ENCODE measurements around the gene ATXN10. TPM values are rescaled to one million over a fixed set of nuclear protein-coding genes. Genes with fewer than 3 reads are reported as not detected.

The ATXN10 gene
- total RNA-seq, 2 experiments from 2014 or later: 43.8 to 48.0 TPM

DNA sequence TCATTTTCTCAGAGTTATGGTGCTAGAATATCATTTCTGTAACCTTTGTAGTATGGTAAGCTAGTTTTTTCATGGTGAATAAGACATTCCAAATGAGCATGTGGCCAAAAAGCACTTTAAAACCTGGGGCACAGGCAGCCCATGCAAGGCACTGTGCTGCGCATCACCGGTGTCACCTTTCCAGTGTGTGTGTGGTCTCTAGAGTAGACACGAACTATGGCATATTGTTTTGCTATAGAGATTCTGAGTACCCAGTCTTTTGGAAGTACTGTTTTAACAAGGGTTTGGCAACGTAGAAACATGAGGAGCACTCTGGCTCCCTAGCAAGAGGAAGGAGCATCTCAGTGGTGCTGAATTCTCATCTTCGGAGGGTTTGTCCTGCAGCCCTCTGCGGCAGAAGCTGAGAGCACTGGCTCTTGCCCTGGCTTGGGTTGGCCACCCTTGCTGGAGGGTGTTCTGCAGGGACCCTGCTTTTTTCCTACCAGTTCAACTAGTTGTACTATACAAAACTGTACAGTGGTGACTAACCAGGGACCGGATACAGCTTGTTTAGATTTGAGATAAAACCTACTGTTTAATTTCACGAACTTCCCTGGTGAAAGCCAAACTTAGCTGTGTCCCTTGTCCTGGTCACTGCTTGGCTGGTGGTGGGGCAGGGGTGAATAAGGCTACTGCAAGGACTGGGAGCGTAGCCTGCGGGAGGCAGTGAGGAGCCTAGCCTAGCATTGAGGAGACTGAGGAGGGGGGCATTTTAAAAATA, 135.7 kb downstream of the ATXN10 start:
- Mint-ChIP-seq H3K27me3 (no peaks in the 10 kb centered on the region), H3K36me3 (ENCODE audit: low read depth) (peaks cover 95% of the 10 kb centered on the region), H3K4me3 (no peak overlapping the region), H3K9me3 (no peaks in the 10 kb centered on the region), H3K27ac (no peak overlapping the region), H3K4me1 (ENCODE audit: low read depth) (peaks cover 19% of the 10 kb centered on the region)
- ChIA-PET CTCF (no interaction called here), POLR2A (no interaction called here)
- Histone ChIP-seq H3K4me3 (ENCODE audit: low read length) (no peak overlapping the region), H3K27me3 (ENCODE audit: control insufficient read depth in 1 of 2, insufficient read depth in 2 of 2, low read length in 2 of 2) (no peaks in the 10 kb centered on the region), H3K9me3 (ENCODE audit: control insufficient read depth in 1 of 2, insufficient read depth in 1 of 2, low read length in 2 of 2) (peaks cover 0 to 5% of the 10 kb centered on the region in 2 experiments), H3K27ac (ENCODE audit: low read depth in 1 of 2, low read length in 2 of 2) (no peak overlapping the region), H3K4me1 (ENCODE audit: insufficient read depth, low read length) (no peaks in the 10 kb centered on the region), H3K36me3 (ENCODE audit: insufficient read depth, low read length) (peaks cover 26% of the 10 kb centered on the region)
- no peak for DNase-seq
- intact Hi-C loops (cut with DNase I, micrococcal nuclease): no loop called here
- TF ChIP-seq, protein P1, sequence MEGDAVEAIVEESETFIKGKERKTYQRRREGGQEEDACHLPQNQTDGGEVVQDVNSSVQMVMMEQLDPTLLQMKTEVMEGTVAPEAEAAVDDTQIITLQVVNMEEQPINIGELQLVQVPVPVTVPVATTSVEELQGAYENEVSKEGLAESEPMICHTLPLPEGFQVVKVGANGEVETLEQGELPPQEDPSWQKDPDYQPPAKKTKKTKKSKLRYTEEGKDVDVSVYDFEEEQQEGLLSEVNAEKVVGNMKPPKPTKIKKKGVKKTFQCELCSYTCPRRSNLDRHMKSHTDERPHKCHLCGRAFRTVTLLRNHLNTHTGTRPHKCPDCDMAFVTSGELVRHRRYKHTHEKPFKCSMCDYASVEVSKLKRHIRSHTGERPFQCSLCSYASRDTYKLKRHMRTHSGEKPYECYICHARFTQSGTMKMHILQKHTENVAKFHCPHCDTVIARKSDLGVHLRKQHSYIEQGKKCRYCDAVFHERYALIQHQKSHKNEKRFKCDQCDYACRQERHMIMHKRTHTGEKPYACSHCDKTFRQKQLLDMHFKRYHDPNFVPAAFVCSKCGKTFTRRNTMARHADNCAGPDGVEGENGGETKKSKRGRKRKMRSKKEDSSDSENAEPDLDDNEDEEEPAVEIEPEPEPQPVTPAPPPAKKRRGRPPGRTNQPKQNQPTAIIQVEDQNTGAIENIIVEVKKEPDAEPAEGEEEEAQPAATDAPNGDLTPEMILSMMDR (IDR thresholded peaks at IDR 0.05): no peak
- ATAC-seq (ENCODE audit: poor library complexity): no peak

DNA sequence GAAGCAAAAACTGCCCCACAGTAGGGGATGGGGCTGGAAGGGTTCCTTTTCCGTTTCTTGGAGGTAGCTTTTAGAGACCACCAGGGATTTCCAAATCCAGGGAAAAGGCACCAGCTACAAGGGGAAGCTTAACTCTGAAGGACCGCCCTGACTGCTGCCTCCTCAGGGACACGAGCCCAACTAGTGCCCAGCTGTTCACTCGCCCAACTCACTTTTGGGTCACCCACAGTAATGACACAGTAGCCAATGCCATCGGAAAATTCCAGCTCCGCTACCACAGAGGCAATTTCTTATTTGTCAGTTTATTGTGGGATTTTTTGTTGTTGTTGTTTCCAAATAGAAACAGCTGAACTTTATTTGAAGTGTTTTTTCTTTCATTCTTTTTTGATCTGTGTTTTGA, 141.3 kb downstream of the ATXN10 start:
- TF ChIP-seq, protein P1 (IDR thresholded peaks at IDR 0.05): no peak
- Mint-ChIP-seq H3K36me3 (ENCODE audit: low read depth) (peaks cover 95% of the 10 kb centered on the region), H3K27me3 (no peaks in the 10 kb centered on the region), H3K4me3 (no peak overlapping the region), H3K27ac (no peak overlapping the region), H3K9me3 (no peaks in the 10 kb centered on the region), H3K4me1 (ENCODE audit: low read depth) (peaks cover 16% of the 10 kb centered on the region)
- H3K4me3 ChIP-seq (ENCODE audit: low read length): no peak overlapping the region
- ATAC-seq (ENCODE audit: poor library complexity): no peak
- intact Hi-C loops (cut with DNase I, micrococcal nuclease): no loop called here
- ChIA-PET CTCF (interaction anchor here (1.6 kb wide), 1 partner anchor 9 kb away, joined by 3 read pairs; no protein-coding TSS in a partner anchor), POLR2A (no interaction called here)
- H3K27me3 ChIP-seq (ENCODE audit: control insufficient read depth in 1 of 2, insufficient read depth in 2 of 2, low read length in 2 of 2): no peaks in the 10 kb centered on the region
- no peak for DNase-seq
- no peaks in the 10 kb centered on the region for H3K9me3 ChIP-seq (ENCODE audit: control insufficient read depth in 1 of 2, insufficient read depth in 1 of 2, low read length in 2 of 2)
- H3K36me3 ChIP-seq (ENCODE audit: insufficient read depth, low read length): peaks cover 22% of the 10 kb centered on the region
- H3K27ac ChIP-seq (ENCODE audit: low read depth in 1 of 2, low read length in 2 of 2): no peak overlapping the region
- H3K4me1 ChIP-seq (ENCODE audit: insufficient read depth, low read length): no peaks in the 10 kb centered on the region

DNA sequence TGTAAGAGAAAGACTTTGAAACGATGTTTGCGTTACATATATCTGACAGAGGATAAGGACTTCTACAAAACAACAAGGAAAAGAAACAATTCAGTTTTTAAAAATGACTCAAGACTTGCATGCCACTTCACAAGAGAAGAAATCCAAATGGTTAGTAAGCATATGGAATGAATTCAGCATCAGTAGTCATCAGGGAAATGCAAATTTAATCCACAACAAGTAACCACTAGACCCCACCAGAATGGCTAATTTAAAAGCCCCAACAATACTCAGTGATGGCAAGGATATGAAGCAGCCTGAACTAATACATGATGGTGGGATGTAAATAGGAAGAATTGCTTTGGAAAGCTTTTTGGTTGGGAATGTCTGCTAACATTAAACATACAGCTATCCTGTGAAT, 142.6 kb downstream of the ATXN10 start:
- Histone ChIP-seq H3K9me3 (ENCODE audit: control insufficient read depth in 1 of 2, insufficient read depth in 1 of 2, low read length in 2 of 2) (no peaks in the 10 kb centered on the region), H3K36me3 (ENCODE audit: insufficient read depth, low read length) (peaks cover 27% of the 10 kb centered on the region), H3K27ac (ENCODE audit: low read depth in 1 of 2, low read length in 2 of 2) (no peak overlapping the region), H3K4me3 (ENCODE audit: low read length) (no peak overlapping the region), H3K4me1 (ENCODE audit: insufficient read depth, low read length) (no peaks in the 10 kb centered on the region), H3K27me3 (ENCODE audit: control insufficient read depth in 1 of 2, insufficient read depth in 2 of 2, low read length in 2 of 2) (no peaks in the 10 kb centered on the region)
- Mint-ChIP-seq H3K4me1 (ENCODE audit: low read depth) (peaks cover 9% of the 10 kb centered on the region), H3K9me3 (no peaks in the 10 kb centered on the region), H3K4me3 (no peak overlapping the region), H3K36me3 (ENCODE audit: low read depth) (peaks cover 83% of the 10 kb centered on the region), H3K27me3 (no peaks in the 10 kb centered on the region), H3K27ac (no peak overlapping the region)
- TF ChIP-seq, protein P1 (IDR thresholded peaks at IDR 0.05): no peak
- intact Hi-C loops (cut with DNase I, micrococcal nuclease): no loop called here
- CTCF ChIA-PET: no interaction called here
- POLR2A ChIA-PET: no interaction called here
- DNase-seq (no peak), ATAC-seq (ENCODE audit: poor library complexity) (no peak)
